GM15510 (cell line): Measurements from ENCODE around the gene PPOX.
A peak's percentile ranks its signal among the peaks of the same experiment; 100 is the strongest.

Experiments
- POLR2A ChIP-seq: IDR thresholded peaks from 3 replicates; pipeline ENCODE4 v1.6.1; 2011; ENCODE audit warnings: borderline replicate concordance; ENCODE audit not compliant: insufficient read length; ENCODE audit errors: extremely low read depth

The PPOX gene

GRCh38 chr1:161162806-161163205 is 3.4 kb upstream of the PPOX start:
- no peak for TF ChIP-seq POLR2A

DNA sequence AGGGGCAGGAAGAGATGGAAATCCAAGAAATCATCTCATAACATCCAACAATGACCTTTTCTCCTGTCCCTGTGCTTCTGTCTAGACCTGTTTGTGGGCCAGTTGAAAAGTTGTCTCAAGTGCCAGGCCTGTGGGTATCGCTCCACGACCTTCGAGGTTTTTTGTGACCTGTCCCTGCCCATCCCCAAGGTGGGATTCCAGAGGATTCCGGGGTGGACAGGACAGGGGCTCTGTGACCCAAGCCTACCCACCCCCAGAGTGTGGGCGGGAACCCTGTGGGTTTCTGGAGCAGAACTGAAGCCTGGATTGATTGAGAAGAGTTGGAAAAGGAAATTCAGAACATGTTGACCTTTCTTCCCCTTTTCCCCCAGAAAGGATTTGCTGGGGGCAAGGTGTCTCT is 2.4 kb upstream of the PPOX start:
- no peak for TF ChIP-seq POLR2A

GRCh38 chr1:161164901-161165610 is 1.2 kb upstream of the PPOX start:
- no peak for TF ChIP-seq POLR2A

DNA sequence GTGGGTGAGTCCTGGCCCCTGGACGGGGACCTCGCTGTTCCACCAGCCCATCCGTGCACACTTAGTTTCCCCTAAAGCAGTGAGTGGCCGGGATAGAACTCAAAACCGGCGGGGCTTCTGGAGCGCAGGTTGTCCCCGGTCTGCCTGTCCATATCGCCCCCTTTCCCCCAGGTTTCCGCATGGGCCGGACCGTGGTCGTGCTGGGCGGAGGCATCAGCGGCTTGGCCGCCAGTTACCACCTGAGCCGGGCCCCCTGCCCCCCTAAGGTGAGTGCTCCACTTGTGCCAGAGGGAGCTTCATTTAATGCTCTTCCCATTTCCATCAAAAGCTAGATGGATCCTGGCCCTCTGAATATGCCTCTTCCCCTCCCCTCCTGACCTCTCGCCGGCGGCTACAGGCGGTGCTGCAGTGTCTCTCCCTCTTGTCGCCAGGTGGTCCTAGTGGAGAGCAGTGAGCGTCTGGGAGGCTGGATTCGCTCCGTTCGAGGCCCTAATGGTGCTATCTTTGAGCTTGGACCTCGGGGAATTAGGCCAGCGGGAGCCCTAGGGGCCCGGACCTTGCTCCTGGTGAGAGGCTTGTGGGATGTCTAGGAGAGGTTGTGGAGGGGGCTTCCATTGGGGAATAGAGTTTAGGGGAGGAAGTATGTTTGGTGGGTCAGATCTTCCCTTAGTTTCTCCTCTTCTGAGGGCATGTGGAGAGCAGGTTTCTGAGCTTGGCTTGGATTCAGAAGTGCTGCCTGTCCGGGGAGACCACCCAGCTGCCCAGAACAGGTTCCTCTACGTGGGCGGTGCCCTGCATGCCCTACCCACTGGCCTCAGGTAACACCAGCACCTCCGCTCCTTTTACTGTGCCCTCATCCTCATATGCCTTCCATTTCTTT is 683 bp downstream of the PPOX start:
- TF ChIP-seq POLR2A = no peak

DNA sequence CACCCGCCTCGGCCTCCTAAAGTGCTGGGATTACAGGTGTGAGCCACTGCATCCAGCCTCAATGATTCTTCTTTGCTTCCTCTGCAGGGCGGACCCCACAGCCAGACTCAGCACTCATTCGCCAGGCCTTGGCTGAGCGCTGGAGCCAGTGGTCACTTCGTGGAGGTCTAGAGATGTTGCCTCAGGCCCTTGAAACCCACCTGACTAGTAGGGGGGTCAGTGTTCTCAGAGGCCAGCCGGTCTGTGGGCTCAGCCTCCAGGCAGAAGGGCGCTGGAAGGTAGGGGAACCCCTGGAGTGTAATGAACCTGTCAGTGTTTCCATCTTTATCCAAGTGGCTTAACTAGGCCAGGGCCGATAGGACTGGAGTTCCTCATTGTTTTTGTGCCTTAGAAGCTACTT is 2.7 kb downstream of the PPOX start:
- no peak for TF ChIP-seq POLR2A

DNA sequence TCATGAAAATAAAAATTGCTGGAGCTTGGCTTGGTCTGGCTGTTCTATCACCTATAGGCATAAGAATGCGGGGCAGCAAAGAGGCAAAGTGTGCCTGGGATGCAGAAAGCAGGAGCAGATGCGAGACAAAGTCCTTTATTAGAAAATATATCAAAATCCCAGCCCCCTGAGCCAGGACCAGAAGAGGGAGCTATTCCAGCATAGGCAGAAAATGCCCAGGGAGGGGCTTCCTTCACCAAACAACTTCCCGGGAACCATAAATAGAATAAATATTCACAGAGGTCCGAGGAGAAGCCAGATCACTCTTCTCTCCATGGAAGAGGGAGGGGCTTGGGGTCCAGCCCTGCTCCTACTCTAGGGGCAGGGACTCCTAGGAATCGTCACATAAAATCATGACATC is 5.0 kb downstream of the PPOX start:
- no peak for TF ChIP-seq POLR2A

DNA sequence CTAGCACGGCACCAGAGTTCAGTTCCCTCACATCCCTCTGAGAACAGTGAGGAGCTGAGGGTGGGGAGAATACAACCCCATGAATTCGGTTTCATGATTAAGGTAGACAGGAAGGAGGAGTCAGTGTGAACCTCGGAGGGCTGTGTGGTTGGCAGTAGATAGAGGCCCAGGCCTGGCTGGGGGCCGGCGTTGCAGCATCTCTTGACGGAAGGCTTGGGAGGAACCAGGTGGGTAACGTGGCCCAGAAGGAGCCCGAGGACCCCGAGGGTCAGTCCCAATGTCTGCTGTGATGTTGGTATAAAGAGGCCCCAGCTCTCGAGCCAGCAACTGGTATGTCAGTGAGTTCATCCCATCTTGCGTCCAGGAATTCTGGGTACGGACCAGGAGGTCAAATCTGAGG is 5.5 kb downstream of the PPOX start:
- no peak for TF ChIP-seq POLR2A

GRCh38 chr1:161172349-161172748 is 6.1 kb downstream of the PPOX start:
- no peak for TF ChIP-seq POLR2A

GRCh38 chr1:161172776-161173376 is 6.7 kb downstream of the PPOX start:
- no peak for TF ChIP-seq POLR2A

GRCh38 chr1:161173711-161174110 is 7.5 kb downstream of the PPOX start:
- no peak for TF ChIP-seq POLR2A

DNA sequence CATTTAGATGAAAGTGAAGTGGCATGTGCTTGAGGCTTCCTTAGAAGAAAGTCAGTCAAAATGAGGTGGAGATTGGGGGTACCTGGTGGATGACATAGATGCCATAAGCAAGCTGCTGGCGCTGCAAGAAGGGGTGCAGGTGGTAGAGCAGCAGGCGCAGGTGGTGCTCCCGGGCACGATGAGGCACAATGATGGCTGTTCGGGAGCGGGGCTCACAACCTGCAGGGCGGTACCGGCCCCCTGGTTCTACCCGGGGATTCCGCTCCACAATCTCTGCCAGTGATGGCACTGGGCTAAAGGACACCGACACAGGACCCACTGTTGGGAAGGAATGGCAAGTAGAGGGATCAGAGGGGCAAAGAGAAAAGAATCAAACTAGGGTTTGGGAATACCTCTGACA is 8.7 kb downstream of the PPOX start:
- no peak for TF ChIP-seq POLR2A

DNA sequence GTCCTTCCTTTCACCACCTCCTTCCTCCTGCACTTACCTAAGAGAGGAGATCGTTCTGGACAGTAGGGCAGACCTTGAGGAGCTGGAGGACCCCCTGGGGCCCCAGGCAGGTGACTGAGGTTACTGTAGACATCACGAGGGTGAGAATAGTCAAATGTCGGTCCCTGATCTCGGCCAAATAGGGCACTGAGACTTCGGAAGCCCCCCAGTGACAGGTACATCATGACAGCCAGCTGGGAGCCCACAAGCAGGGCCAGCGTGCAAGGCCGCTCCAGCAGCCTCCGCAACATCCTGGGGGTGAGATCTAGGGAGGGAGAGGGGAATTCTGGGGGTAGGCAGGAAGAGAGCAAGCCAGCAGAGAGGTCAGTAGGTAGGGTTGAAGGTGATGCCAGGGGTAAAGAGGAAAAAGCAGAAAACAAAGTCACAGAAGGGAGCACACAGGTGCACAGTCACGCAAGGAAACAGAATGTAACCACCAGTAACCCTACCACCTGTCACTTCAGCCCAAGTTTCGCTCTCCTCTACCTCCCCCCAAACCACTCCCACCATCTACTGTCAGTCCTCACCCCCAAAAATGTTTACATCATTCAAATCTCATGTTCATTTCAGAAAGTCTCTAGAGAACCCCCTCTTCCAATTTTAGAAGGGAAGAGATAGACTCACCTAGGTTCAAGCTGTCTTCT is 9.7 kb downstream of the PPOX start:
- TF ChIP-seq POLR2A = no peak

- TF ChIP-seq POLR2A = no peak
Observed at GRCh38 chr1:161176468-161177111, 10.4 kb downstream of the PPOX start.

- TF ChIP-seq POLR2A = peak; percentile 88
Observed at GRCh38 chr1:161177112-161177935, 11.1 kb downstream of the PPOX start, which contains the start of gene B4GALT3. TSS of gene B4GALT3 (minus strand) at chr1:161177507. CDS start at chr1:161176060, 1,447 bp downstream.
